GM12874 (cell line): Measurements from ENCODE around the gene CHI3L2.

ENCODE experiments used
- CTCF ChIP-seq: IDR thresholded peaks from 2 replicates; pipeline ENCODE4 v1.5.1; 2011; ENCODE audit warnings: low read depth, mild to moderate bottlenecking, control low read depth, low read length, moderate library complexity; ENCODE audit not compliant: insufficient read depth

The CHI3L2 gene

GRCh38 chr1:111234866-111235265 lies 7.4 kb downstream of the CHI3L2 start:
- no peak for TF ChIP-seq CTCF

- no peak for TF ChIP-seq CTCF
Observed at GRCh38 chr1:111236379-111236778, 8.9 kb downstream of the CHI3L2 start.

GRCh38 chr1:111236806-111237205 lies 9.3 kb downstream of the CHI3L2 start:
- TF ChIP-seq CTCF, result no peak

- no peak for TF ChIP-seq CTCF
Observed at GRCh38 chr1:111238056-111238795, 10.7 kb downstream of the CHI3L2 start.

GRCh38 chr1:111241797-111242196 lies 14.3 kb downstream of the CHI3L2 start:
- no peak for TF ChIP-seq CTCF

- TF ChIP-seq CTCF, result no peak
Observed at GRCh38 chr1:111242805-111243523, 15.5 kb downstream of the CHI3L2 start.

GRCh38 chr1:111247125-111247838 lies 19.8 kb downstream of the CHI3L2 start:
- no peak for TF ChIP-seq CTCF
